WTC11 (cell line): Measurements from ENCODE around the gene ZNG1C.
"Not testable (repeated sequence)": the region's sequence is repeated elsewhere in the genome, so short reads cannot be mapped to it uniquely, and the experiment has no call there.

ENCODE experiments used
- HMGA2 ChIP-seq: fragments of 250-450 bp; sonication (Bioruptor Pico); IDR thresholded peaks from 2 replicates; pipeline ENCODE4 v1.4.0; 2021; ENCODE audit warnings: mild to moderate bottlenecking, moderate library complexity
- SMAD3 ChIP-seq: sonication (generic); formaldehyde crosslinking; IDR thresholded peaks from 2 replicates; pipeline ENCODE4 v1.8.0; 2022; ENCODE audit warnings: missing genetic modification reagents, mild to moderate bottlenecking, borderline replicate concordance
- ZNF416 ChIP-seq: fragments of 250-450 bp; sonication (Bioruptor Pico); IDR thresholded peaks from 2 replicates; pipeline ENCODE4 v1.9.0; 2021; ENCODE audit warnings: mild to moderate bottlenecking, inconsistent platforms
- TF ChIP-seq, protein P1 (sequence below): fragments of 200-600 bp; IDR thresholded peaks from 2 replicates; pipeline ENCODE4 v1.8.0; 2022; ENCODE audit warnings: antibody characterized with exemption
- TF ChIP-seq, protein P2 (sequence below): sonication (generic); formaldehyde crosslinking; IDR thresholded peaks from 2 replicates; pipeline ENCODE4 v1.8.0; 2022; ENCODE audit warnings: mild to moderate bottlenecking, missing genetic modification reagents

DNA sequence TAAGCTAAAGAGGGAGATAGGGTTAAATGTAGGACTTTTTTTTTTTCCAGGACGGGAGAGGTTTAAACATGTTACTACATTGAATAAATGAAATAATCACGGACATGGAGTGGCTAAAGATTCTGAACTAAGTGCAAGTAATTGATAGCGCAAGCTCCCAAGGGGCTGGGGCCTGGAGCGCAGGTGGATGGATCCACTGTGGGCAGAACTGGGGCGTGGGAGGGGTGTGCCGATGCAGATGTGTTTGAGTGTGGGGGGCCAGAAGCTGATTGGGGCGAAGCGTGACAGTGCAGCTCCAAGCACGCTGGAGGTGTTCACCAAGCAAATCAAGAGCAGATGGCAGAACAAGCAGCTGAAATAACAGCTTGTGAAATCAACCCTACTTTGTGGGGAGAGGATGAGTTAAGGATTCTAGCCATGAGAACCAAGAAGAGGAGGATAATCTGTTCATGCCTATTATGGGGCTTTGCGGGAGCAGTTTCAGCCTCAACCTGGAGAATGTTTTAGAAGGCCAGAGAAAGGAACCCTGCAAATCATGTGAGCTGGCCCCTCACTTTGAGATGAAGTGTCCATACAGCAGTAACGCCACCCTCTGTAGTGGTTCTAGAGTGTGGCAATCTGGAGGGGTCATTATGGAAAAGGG lies 88.9 kb downstream of the ZNG1C start:
- TF ChIP-seq, protein P1, sequence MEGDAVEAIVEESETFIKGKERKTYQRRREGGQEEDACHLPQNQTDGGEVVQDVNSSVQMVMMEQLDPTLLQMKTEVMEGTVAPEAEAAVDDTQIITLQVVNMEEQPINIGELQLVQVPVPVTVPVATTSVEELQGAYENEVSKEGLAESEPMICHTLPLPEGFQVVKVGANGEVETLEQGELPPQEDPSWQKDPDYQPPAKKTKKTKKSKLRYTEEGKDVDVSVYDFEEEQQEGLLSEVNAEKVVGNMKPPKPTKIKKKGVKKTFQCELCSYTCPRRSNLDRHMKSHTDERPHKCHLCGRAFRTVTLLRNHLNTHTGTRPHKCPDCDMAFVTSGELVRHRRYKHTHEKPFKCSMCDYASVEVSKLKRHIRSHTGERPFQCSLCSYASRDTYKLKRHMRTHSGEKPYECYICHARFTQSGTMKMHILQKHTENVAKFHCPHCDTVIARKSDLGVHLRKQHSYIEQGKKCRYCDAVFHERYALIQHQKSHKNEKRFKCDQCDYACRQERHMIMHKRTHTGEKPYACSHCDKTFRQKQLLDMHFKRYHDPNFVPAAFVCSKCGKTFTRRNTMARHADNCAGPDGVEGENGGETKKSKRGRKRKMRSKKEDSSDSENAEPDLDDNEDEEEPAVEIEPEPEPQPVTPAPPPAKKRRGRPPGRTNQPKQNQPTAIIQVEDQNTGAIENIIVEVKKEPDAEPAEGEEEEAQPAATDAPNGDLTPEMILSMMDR, result not testable (repeated sequence)
- TF ChIP-seq, protein P2, sequence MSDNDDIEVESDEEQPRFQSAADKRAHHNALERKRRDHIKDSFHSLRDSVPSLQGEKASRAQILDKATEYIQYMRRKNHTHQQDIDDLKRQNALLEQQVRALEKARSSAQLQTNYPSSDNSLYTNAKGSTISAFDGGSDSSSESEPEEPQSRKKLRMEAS (CRISPR knock-in tag), result not testable (repeated sequence)
- not testable (repeated sequence) for TF ChIP-seq SMAD3; ZNF416 (CRISPR knock-in tag); HMGA2 (CRISPR knock-in tag)
